Measurements from ENCODE around the gene ARGLU1.
A peak's percentile ranks its signal among the peaks of the same experiment; 100 is the strongest.

The ARGLU1 gene

DNA sequence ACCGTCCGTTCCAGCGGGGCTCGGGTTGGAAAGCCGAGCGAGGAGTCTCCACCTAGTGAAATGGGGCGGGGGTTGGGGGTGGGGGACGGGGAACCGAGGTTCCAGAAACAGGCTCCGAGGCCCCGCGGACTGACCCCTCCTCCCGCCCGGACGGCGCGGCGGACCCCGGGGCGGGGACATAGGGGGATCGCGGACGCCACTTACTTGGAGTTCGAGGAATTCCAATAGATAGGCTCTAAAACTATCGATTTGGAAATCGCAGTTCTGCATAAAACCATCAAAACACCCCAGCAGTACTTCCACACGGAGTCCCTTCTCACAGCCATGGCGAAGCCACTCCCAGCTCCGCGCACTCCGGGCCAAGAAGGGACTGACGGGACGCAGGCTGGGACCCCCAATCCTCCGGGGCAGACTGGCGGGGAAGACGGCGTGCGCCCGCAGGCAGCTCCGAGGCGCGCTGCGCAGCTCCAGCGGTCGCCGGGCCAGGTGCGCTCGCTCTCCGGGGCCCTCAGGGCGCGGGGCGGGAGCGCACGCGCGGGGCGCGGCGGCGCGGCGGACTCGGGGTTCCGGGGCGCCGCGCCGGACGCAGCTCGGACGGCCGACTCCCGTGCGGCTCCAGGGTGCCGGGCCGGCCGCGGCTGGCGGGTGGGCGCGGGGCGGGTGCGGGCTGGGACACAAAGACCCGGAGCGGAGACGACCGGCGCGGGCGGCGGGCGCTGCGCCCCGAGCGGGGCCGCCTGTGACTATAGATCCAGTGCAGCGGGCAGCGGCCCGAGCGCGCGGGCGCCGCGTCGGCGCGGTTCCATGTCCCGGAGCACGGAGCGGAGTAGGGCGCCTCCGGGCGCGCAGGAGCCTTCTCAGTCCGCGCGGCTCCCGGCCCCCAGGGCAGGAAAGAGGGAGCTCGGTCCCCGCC, 33.0 kb downstream of the ARGLU1 start:
- H3K4me1 ChIP-seq (ENCODE audit: control insufficient read depth, insufficient read depth, low read length): peaks cover 12% of the 10 kb centered on the region
- peak overlapping the region; percentile 93 for H3K9ac ChIP-seq (ENCODE audit: low read length)

DNA sequence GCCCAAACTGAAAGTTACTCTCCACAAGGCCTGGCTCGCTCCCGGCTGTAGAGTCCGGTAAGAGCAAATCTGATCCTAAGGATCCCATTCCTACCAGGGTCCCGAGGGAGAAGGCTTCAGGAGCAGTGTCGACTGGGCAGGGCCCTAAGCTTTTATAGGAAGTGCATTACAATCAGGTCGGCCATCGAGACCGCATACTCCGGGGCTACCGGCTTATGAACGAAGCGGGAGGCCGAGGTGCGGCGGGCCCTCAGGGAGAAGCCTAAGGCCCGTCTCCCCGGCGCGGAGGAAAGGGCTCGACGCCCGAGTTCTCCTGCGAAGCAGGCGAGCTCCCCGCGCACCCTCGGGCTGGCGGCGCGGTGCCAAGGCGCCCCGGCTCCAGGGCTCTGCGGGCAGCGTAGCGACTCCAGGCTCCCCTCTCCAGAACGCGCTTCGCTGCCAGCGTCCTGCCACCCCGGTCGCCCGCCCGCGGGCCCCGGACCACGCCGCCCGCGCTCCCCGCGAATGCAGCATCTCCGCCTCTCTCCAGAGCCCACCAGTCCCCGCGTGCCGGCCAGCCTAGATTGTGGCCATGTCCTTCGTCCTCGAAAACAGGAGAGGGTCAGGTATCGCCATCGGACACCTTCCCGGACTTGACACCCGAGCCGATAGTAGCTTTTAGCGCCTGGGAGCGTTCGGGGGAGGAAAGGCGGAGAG, 33.8 kb downstream of the ARGLU1 start:
- peak overlapping the region; percentile 93 for H3K9ac ChIP-seq (ENCODE audit: low read length)
- peak overlapping the region; percentile 62 for H3K4me3 ChIP-seq (ENCODE audit: low read length)
- peaks cover 20% of the 10 kb centered on the region for H3K4me1 ChIP-seq (ENCODE audit: control insufficient read depth, insufficient read depth, low read length)

More for the DNA sequence above, 33.0 kb downstream of the ARGLU1 start:
- no peaks in the 10 kb centered on the region for H3K27me3 ChIP-seq (ENCODE audit: control insufficient read depth, insufficient read depth, low read length)
- peak overlapping the region; percentile 62 for H3K4me3 ChIP-seq (ENCODE audit: low read length)
- H3K36me3 ChIP-seq (ENCODE audit: control insufficient read depth, insufficient read depth, low read length): no peaks in the 10 kb centered on the region
- H3K9me3 ChIP-seq (ENCODE audit: control insufficient read depth, low read length): no peaks in the 10 kb centered on the region

DNA sequence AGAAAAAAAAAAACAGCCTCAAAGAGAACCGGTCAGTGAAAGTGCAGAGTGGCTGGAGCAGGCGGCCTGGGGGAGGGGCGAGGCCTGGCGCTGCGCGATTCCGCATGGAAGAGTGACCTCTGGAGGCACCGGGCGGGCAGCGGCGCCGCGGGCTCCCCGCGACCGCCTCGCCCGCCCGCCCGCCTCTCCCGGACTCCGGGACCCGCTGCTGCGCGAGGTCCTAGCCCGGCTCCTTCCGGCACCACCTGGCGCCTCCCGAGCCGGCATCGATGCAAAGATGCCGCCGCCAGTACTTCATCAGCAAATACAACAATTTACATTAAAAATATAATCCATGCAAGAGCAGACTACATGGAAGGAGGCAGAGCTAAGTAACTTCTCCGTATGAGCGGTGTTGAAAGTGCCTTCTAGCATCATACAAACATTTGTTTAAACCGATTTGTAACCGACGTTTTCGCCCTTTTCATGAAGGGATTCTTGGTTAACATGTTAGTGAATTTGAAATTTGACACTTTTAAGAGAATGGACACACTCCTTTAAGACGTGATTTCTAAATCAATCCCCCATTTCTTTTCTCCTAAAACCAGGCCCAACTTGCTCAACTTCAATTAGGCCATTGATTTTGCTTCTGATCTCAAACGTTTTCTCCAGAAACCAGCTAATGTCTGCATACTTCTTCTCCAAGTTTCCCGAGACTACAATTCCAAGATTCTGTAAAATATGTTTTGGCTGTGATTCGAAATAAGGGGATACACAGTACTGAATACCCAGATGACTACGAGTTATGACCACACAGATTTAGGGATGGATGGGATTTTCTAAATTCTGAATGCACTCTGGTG, 34.6 kb downstream of the ARGLU1 start:
- Histone ChIP-seq H3K9me3 (ENCODE audit: control insufficient read depth, low read length) (no peaks in the 10 kb centered on the region), H3K27me3 (ENCODE audit: control insufficient read depth, insufficient read depth, low read length) (no peaks in the 10 kb centered on the region), H3K36me3 (ENCODE audit: control insufficient read depth, insufficient read depth, low read length) (no peaks in the 10 kb centered on the region), H3K9ac (ENCODE audit: low read length) (peak overlapping the region; percentile 93), H3K4me1 (ENCODE audit: control insufficient read depth, insufficient read depth, low read length) (peaks cover 28% of the 10 kb centered on the region), H3K4me3 (ENCODE audit: low read length) (peak overlapping the region; percentile 62)

More for the DNA sequence above, 33.8 kb downstream of the ARGLU1 start:
- no peaks in the 10 kb centered on the region for H3K9me3 ChIP-seq (ENCODE audit: control insufficient read depth, low read length)
- no peaks in the 10 kb centered on the region for H3K27me3 ChIP-seq (ENCODE audit: control insufficient read depth, insufficient read depth, low read length)
- no peaks in the 10 kb centered on the region for H3K36me3 ChIP-seq (ENCODE audit: control insufficient read depth, insufficient read depth, low read length)

GRCh38 chr13:106532111-106532929, 35.6 kb downstream of the ARGLU1 start:
- Histone ChIP-seq H3K4me3 (ENCODE audit: low read length) (peak overlapping the region; percentile 62), H3K36me3 (ENCODE audit: control insufficient read depth, insufficient read depth, low read length) (no peaks in the 10 kb centered on the region), H3K27me3 (ENCODE audit: control insufficient read depth, insufficient read depth, low read length) (no peaks in the 10 kb centered on the region), H3K4me1 (ENCODE audit: control insufficient read depth, insufficient read depth, low read length) (peaks cover 38% of the 10 kb centered on the region), H3K9ac (ENCODE audit: low read length) (peak overlapping the region; percentile 93), H3K9me3 (ENCODE audit: control insufficient read depth, low read length) (no peaks in the 10 kb centered on the region)

DNA sequence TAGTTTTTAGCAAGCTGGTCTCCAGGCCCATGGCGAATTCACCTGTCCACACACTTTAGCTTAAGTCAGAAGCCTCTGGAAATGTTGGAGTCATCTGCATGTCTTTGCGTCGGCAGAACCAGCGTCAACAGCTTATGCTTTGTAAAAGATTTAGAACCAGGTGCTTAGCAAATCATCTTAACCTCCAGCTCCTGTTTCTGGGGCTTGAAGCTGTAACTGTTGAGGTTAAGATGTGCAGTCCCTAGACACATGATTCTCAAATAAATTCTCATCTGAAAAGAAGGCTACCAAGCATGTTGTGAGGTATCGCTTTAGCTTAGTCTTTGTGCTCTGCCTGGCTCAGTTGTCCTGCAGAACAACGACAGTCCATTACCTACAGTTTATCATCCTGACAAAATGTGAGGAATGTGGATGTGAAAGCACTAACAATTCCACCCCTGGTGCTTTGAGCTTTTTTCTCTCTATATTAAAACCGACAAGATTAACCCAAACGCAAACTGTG, 36.9 kb downstream of the ARGLU1 start:
- peaks cover 46% of the 10 kb centered on the region for H3K4me1 ChIP-seq (ENCODE audit: control insufficient read depth, insufficient read depth, low read length)
- H3K4me3 ChIP-seq (ENCODE audit: low read length): no peak overlapping the region
- no peaks in the 10 kb centered on the region for H3K27me3 ChIP-seq (ENCODE audit: control insufficient read depth, insufficient read depth, low read length)
- H3K36me3 ChIP-seq (ENCODE audit: control insufficient read depth, insufficient read depth, low read length): no peaks in the 10 kb centered on the region
- H3K9ac ChIP-seq (ENCODE audit: low read length): peak overlapping the region; percentile 16
- H3K9me3 ChIP-seq (ENCODE audit: control insufficient read depth, low read length): no peaks in the 10 kb centered on the region

DNA sequence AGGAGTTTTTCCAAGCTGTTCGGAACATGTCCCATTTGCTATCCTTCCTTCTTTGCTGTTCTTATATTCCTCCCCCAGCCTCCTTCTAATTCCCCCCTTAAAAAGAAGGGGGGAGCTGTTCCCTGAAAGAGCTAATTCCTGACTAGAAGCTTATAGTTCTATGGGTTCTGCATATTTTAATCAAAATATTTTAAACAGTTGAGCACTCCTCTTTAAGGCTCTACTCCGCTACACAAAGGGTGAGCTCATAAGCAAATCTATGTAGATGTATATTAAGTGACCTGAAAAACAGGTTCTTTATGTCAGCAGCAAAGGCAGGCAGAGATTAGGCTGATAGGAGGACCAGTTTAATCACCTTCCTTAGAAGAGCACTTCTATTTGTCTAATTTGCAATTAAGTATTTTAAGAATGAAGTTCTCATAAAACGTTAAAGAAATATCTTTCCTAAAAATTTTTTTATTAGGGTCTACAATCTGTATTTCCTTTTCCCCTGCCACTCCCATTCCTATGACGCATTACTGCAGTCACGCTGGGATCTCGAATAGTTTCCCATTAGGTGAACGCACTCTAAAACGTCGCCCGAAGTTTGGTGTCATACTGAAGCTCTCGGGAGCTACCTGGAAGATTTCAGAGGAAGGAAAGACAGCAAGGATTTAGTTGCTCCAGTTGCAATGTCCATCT, 37.6 kb downstream of the ARGLU1 start:
- no peak overlapping the region for H3K4me3 ChIP-seq (ENCODE audit: low read length)

GRCh38 chr13:106529415-106530170, 38.3 kb downstream of the ARGLU1 start:
- Histone ChIP-seq H3K27me3 (ENCODE audit: control insufficient read depth, insufficient read depth, low read length) (no peaks in the 10 kb centered on the region), H3K36me3 (ENCODE audit: control insufficient read depth, insufficient read depth, low read length) (no peaks in the 10 kb centered on the region), H3K9ac (ENCODE audit: low read length) (peak overlapping the region; percentile 48), H3K4me3 (ENCODE audit: low read length) (no peak overlapping the region), H3K9me3 (ENCODE audit: control insufficient read depth, low read length) (no peaks in the 10 kb centered on the region), H3K4me1 (ENCODE audit: control insufficient read depth, insufficient read depth, low read length) (peaks cover 60% of the 10 kb centered on the region)

More for the DNA sequence above, 37.6 kb downstream of the ARGLU1 start:
- Histone ChIP-seq H3K36me3 (ENCODE audit: control insufficient read depth, insufficient read depth, low read length) (no peaks in the 10 kb centered on the region), H3K9ac (ENCODE audit: low read length) (peak overlapping the region; percentile 48), H3K27me3 (ENCODE audit: control insufficient read depth, insufficient read depth, low read length) (no peaks in the 10 kb centered on the region), H3K9me3 (ENCODE audit: control insufficient read depth, low read length) (no peaks in the 10 kb centered on the region), H3K4me1 (ENCODE audit: control insufficient read depth, insufficient read depth, low read length) (peaks cover 53% of the 10 kb centered on the region)

DNA sequence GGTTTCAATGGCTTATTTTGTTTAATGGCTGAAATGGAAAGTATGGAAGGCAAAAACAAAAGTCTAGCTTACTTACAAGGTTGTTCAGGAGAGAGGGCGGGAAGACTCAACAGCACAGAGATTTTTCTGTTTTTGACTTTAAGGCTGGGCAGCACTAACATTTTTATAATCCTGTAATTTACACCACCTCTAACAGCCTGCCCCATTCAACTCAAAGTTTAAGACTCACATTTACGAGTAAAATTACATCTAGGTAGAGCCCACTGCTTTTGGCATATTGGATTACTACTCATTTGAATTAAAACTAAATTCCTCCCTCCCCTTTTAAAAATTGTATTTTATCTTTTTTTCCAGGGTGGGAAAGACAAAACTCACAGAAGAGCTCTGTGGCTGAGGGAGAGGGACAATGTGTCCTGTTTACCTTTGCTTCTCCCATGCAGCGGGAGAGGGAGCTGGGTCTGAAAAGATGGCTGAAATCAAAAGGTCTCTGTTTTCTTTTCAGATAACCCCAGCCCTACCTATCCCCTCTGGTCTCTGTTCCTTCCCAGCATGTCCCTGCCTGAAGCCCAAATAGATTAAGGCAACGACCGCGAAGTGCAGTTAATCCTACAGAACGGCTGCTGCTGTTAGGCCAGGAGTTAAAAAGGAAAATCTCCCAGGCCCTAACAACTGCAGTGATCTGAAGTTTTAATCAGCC, 39.1 kb downstream of the ARGLU1 start:
- Histone ChIP-seq H3K27me3 (ENCODE audit: control insufficient read depth, insufficient read depth, low read length) (no peaks in the 10 kb centered on the region), H3K9ac (ENCODE audit: low read length) (no peak overlapping the region), H3K4me1 (ENCODE audit: control insufficient read depth, insufficient read depth, low read length) (peaks cover 65% of the 10 kb centered on the region), H3K36me3 (ENCODE audit: control insufficient read depth, insufficient read depth, low read length) (no peaks in the 10 kb centered on the region), H3K4me3 (ENCODE audit: low read length) (no peak overlapping the region), H3K9me3 (ENCODE audit: control insufficient read depth, low read length) (no peaks in the 10 kb centered on the region)

DNA sequence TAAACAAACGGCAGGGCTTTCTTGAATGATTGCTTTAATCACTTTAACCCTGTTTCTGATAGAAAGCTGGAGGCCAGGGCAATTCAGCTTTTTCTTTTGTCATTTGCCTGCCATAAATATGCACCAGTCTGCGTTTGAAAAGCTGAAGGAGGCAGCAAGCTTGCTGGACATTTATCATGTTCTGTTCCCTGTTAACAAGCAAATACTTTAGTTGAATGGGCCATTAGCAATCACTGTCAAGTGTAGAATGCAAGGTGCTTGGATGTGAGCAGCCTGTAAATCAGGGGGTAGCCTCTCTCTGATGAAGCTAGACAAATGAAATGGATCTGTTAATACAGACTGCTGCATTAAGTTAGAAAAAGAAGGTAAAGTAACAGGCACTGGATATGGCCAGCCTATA, 40.1 kb downstream of the ARGLU1 start:
- H3K27me3 ChIP-seq (ENCODE audit: control insufficient read depth, insufficient read depth, low read length): no peaks in the 10 kb centered on the region
- H3K9ac ChIP-seq (ENCODE audit: low read length): no peak overlapping the region
- H3K9me3 ChIP-seq (ENCODE audit: control insufficient read depth, low read length): no peaks in the 10 kb centered on the region
- H3K36me3 ChIP-seq (ENCODE audit: control insufficient read depth, insufficient read depth, low read length): no peaks in the 10 kb centered on the region
- no peak overlapping the region for H3K4me3 ChIP-seq (ENCODE audit: low read length)
- H3K4me1 ChIP-seq (ENCODE audit: control insufficient read depth, insufficient read depth, low read length): peaks cover 73% of the 10 kb centered on the region

- Histone ChIP-seq H3K4me1 (ENCODE audit: control insufficient read depth, insufficient read depth, low read length) (peaks cover 73% of the 10 kb centered on the region), H3K36me3 (ENCODE audit: control insufficient read depth, insufficient read depth, low read length) (no peaks in the 10 kb centered on the region), H3K9ac (ENCODE audit: low read length) (no peak overlapping the region), H3K4me3 (ENCODE audit: low read length) (no peak overlapping the region), H3K9me3 (ENCODE audit: control insufficient read depth, low read length) (no peaks in the 10 kb centered on the region), H3K27me3 (ENCODE audit: control insufficient read depth, insufficient read depth, low read length) (no peaks in the 10 kb centered on the region)
These were observed 40.5 kb downstream of the ARGLU1 start for GRCh38 chr13:106527445-106527801.

Measured in mucosa of stomach (tissue), 1 donor.